Hepatocyte (in vitro differentiated cells): ENCODE data around the gene OR6B1. TPM values are rescaled to one million over a fixed set of nuclear protein-coding genes. Genes with fewer than 3 reads are reported as not detected.

Experiments
- DNase-seq: peaks from one replicate; pipeline ENCODE4 v3.0.0-alpha.2; 2016; ENCODE audit warnings: low spot score
- H2AFZ ChIP-seq: fragments of 200-600 bp; sonication (generic); 2 replicates; pipeline ENCODE4 v1.6.0; 2016; ENCODE audit warnings: antibody characterized with exemption, mild to moderate bottlenecking
- H3K27ac ChIP-seq: fragments of 200-600 bp; sonication (generic); 2 replicates; pipeline ENCODE4 v1.5.1; 2016; ENCODE audit warnings: mild to moderate bottlenecking
- H3K27me3 ChIP-seq: fragments of 200-600 bp; sonication (generic); 2 replicates; pipeline ENCODE4 v1.6.1; 2016
- H3K36me3 ChIP-seq: fragments of 200-600 bp; sonication (generic); replicated peaks from 2 replicates; pipeline ENCODE4 v1.5.1; 2016; ENCODE audit warnings: low read depth; ENCODE audit not compliant: insufficient read depth
- H3K4me1 ChIP-seq: fragments of 200-600 bp; sonication (generic); 2 replicates; pipeline ENCODE4 v1.5.1; 2016; ENCODE audit warnings: mild to moderate bottlenecking, moderate library complexity; ENCODE audit not compliant: insufficient read depth
- H3K4me2 ChIP-seq: fragments of 200-600 bp; sonication (generic); 2 replicates; pipeline ENCODE4 v1.6.0; 2016
- H3K4me3 ChIP-seq: fragments of 200-600 bp; sonication (generic); 2 replicates; pipeline ENCODE4 v1.5.1; 2016; ENCODE audit warnings: mild to moderate bottlenecking
- H3K79me2 ChIP-seq: fragments of 200-600 bp; sonication (generic); 2 replicates; pipeline ENCODE4 v1.6.0; 2017; ENCODE audit warnings: mild to moderate bottlenecking
- H3K9me2 ChIP-seq: fragments of 200-600 bp; sonication (generic); replicated peaks from 2 replicates; pipeline ENCODE4 v1.6.0; 2017; ENCODE audit warnings: mild to moderate bottlenecking; ENCODE audit not compliant: insufficient read depth
- H3K9me3 ChIP-seq: fragments of 200-600 bp; sonication (generic); 2 replicates; pipeline ENCODE4 v1.5.1; 2016; ENCODE audit warnings: low read depth, mild to moderate bottlenecking
- H4K20me1 ChIP-seq: fragments of 200-600 bp; sonication (generic); 2 replicates; pipeline ENCODE4 v1.6.0; 2016; ENCODE audit warnings: mild to moderate bottlenecking; ENCODE audit not compliant: insufficient read depth, poor library complexity, severe bottlenecking
- EZH2 ChIP-seq: fragments of 200-600 bp; sonication (generic); IDR thresholded peaks from 2 replicates; pipeline ENCODE4 v1.6.1; 2016; ENCODE audit warnings: antibody characterized with exemption, mild to moderate bottlenecking, borderline replicate concordance
- EZH2phosphoT487 ChIP-seq: fragments of 200-600 bp; sonication (generic); IDR thresholded peaks from one replicate; pipeline ENCODE4 v1.6.1; 2018; ENCODE audit warnings: antibody characterized with exemption, mild to moderate bottlenecking, low read depth, moderate library complexity; ENCODE audit not compliant: unreplicated experiment, severe bottlenecking
- WGBS: methylation state at CpG from one replicate; pipeline ENCODE4 v1.1.6; 2016; ENCODE audit warnings: low lambda C conversion rate; ENCODE audit errors: missing lambda C conversion rate; 5-methylcytosine and 5-hydroxymethylcytosine counted together
- polyA plus RNA-seq: library from polyadenylated mRNA; unstranded; fragments of >200 nt; fragmentation: Nextera tagmentation; extraction: Ambion mirVana; gene quantifications from 2 replicates; pipeline ENCODE4 v1.2.1, GENCODE V29; 2016
- total RNA-seq: library from RNA; depleted of rRNA; stranded (reverse); fragments of >200 nt; gene quantifications from 2 replicates; pipeline ENCODE4 v1.2.3, GENCODE V29; 2014
- TF ChIP-seq, protein P1 (sequence below): fragments of 200-600 bp; sonication (generic); IDR thresholded peaks from 2 replicates; pipeline ENCODE4 v1.5.1; 2016; ENCODE audit warnings: antibody characterized with exemption, mild to moderate bottlenecking; ENCODE audit not compliant: poor library complexity

The OR6B1 gene
- total and polyA plus RNA-seq, 2 experiments from 2014 or later, result 0.28 TPM; not detected in 1

GRCh38 chr7:144036302-144036885 is 36.3 kb downstream of the OR6B1 start:
- DNase-seq, result no peak
- H3K27ac ChIP-seq, result no peak overlapping the region
- no peak overlapping the region for H3K4me3 ChIP-seq
- no peaks in the 10 kb centered on the region for H3K79me2 ChIP-seq
- no peaks in the 10 kb centered on the region for H3K36me3 ChIP-seq
- TF ChIP-seq, protein P1, sequence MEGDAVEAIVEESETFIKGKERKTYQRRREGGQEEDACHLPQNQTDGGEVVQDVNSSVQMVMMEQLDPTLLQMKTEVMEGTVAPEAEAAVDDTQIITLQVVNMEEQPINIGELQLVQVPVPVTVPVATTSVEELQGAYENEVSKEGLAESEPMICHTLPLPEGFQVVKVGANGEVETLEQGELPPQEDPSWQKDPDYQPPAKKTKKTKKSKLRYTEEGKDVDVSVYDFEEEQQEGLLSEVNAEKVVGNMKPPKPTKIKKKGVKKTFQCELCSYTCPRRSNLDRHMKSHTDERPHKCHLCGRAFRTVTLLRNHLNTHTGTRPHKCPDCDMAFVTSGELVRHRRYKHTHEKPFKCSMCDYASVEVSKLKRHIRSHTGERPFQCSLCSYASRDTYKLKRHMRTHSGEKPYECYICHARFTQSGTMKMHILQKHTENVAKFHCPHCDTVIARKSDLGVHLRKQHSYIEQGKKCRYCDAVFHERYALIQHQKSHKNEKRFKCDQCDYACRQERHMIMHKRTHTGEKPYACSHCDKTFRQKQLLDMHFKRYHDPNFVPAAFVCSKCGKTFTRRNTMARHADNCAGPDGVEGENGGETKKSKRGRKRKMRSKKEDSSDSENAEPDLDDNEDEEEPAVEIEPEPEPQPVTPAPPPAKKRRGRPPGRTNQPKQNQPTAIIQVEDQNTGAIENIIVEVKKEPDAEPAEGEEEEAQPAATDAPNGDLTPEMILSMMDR, result no peak
- TF ChIP-seq EZH2 (no peak), EZH2phosphoT487 (no peak)
- H3K9me2 ChIP-seq, result no peaks in the 10 kb centered on the region
- H3K4me1 ChIP-seq, result peaks cover 23% of the 10 kb centered on the region
- H3K9me3 ChIP-seq, result no peaks in the 10 kb centered on the region
- no peaks in the 10 kb centered on the region for H3K27me3 ChIP-seq
- no peaks in the 10 kb centered on the region for H4K20me1 ChIP-seq
- WGBS, result 100% methylated on average over 1 of the region's 1 CpG
- no peak overlapping the region for H3K4me2 ChIP-seq
- no peak overlapping the region for H2AFZ ChIP-seq

DNA sequence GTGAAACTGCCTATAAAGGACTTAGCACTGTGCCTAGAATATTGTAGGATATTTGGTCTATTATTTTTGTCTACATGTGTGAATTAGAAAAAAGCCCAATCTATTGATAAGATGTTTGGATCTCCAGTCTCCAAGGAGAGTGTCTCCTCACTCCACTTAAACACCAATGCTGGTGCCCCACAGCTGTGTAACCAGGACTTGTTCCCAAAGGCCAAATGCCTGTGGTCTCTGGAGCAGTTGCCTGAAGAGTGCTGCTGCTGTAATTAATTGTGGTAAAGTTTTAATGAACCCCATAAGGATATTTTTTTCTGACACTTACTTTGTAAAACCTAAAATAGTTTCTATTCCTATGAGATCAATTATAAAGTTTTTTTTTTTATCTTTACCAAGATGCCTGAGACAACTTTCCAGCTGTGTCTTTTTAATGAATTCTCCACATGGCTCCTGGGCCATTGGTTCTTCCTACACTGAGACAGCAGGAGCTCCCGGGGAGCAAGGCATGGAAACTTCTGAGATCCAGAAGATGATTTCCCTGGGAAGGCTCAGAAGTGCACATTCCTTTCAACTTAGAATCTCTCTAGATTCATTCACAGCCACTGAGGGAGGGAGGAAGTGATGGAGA is 37.4 kb downstream of the OR6B1 start:
- Histone ChIP-seq H3K9me2 (no peaks in the 10 kb centered on the region), H4K20me1 (no peaks in the 10 kb centered on the region), H3K36me3 (no peaks in the 10 kb centered on the region), H2AFZ (no peak overlapping the region), H3K4me3 (no peak overlapping the region), H3K27ac (no peak overlapping the region), H3K4me2 (no peak overlapping the region), H3K9me3 (no peaks in the 10 kb centered on the region), H3K79me2 (no peaks in the 10 kb centered on the region), H3K4me1 (peaks cover 15% of the 10 kb centered on the region), H3K27me3 (no peaks in the 10 kb centered on the region)
- DNase-seq, result no peak
- TF ChIP-seq, protein P1, result no peak
- TF ChIP-seq EZH2phosphoT487 (no peak), EZH2 (no peak)
- 81% methylated on average over 1 of the region's 1 CpG for WGBS

GRCh38 chr7:144038887-144039286 is 38.8 kb downstream of the OR6B1 start:
- Histone ChIP-seq H2AFZ (no peak overlapping the region), H3K9me3 (no peaks in the 10 kb centered on the region), H3K4me1 (peaks cover 1% of the 10 kb centered on the region), H3K27me3 (no peaks in the 10 kb centered on the region), H3K4me3 (no peak overlapping the region), H3K27ac (no peak overlapping the region), H3K36me3 (no peaks in the 10 kb centered on the region), H3K9me2 (no peaks in the 10 kb centered on the region), H3K79me2 (no peaks in the 10 kb centered on the region), H4K20me1 (no peaks in the 10 kb centered on the region), H3K4me2 (no peak overlapping the region)
- 57% methylated on average over 4 of the region's 4 CpGs for WGBS
- no peak for DNase-seq
- TF ChIP-seq, protein P1, result no peak
